DND-41 (cell line): ENCODE results near the gene NTNG2.

Source experiments
- CTCF ChIP-seq: IDR thresholded peaks from 2 replicates; pipeline ENCODE4 v1.5.1; 2012; ENCODE audit warnings: borderline replicate concordance, low read length, moderate library complexity, mild to moderate bottlenecking; ENCODE audit not compliant: poor library complexity, severe bottlenecking; ENCODE audit errors: extremely low read depth
- EZH2 ChIP-seq: IDR thresholded peaks from 3 replicates; pipeline ENCODE4 v1.6.1; 2012; ENCODE audit warnings: borderline replicate concordance, low read depth, mild to moderate bottlenecking, moderate library complexity, low read length, inconsistent platforms; ENCODE audit not compliant: severe bottlenecking

GRCh38 chr9:132218208-132218607 is 56.4 kb downstream of the NTNG2 start:
- TF ChIP-seq CTCF, result no peak
- TF ChIP-seq EZH2, result no peak
